GM12891 (cell line): ENCODE measurements around the gene DTD1.

Source experiments
- POLR2A ChIP-seq: IDR thresholded peaks from 2 replicates; pipeline ENCODE4 v1.6.1; 2011; ENCODE audit warnings: low read depth, low read length, control low read depth
- POLR2AphosphoS5 ChIP-seq: IDR thresholded peaks from 2 replicates; pipeline ENCODE4 v1.6.1; 2011; ENCODE audit warnings: low read depth, low read length, control low read depth
- SPI1 ChIP-seq: IDR thresholded peaks from 2 replicates; pipeline ENCODE4 v1.6.1; 2011; ENCODE audit warnings: low read depth, low read length, control low read depth

GRCh38 chr20:18738055-18738454 lies 150.2 kb downstream of the DTD1 start:
- TF ChIP-seq POLR2A (no peak), POLR2AphosphoS5 (no peak), SPI1 (no peak)
